Stimulated activated CD8-positive, alpha-beta memory T cell treated with anti-CD3 and anti-CD28 coated beads, Interleukin-4, amount 100 ng/mL, for 24 hours (primary cell): ENCODE data around the gene FBXL12.
"Not testable (repeated sequence)": the region's sequence is repeated elsewhere in the genome, so short reads cannot be mapped to it uniquely, and the experiment has no call there.

Experiments
- DNase-seq: peaks from one replicate; pipeline ENCODE4 v3.0.0-alpha.2; 2020; ENCODE audit warnings: low read depth

The FBXL12 gene

GRCh38 chr19:9818734-9819595, at the start of gene FBXL12:
Gene FBXL12, minus strand, starts transcription at chr19:9819079. Its CDS starts 266 bp downstream, at chr19:9818813.
- peak; percentile 100 for DNase-seq

- no peak for DNase-seq
Measured at GRCh38 chr19:9865732-9866501, 47.0 kb upstream of the FBXL12 start.

- no peak for DNase-seq
Measured at GRCh38 chr19:9863759-9864158, 44.9 kb upstream of the FBXL12 start.

- no peak for DNase-seq
Measured at GRCh38 chr19:9862938-9863337, 44.1 kb upstream of the FBXL12 start.

GRCh38 chr19:9861503-9861902, 42.6 kb upstream of the FBXL12 start:
- no peak for DNase-seq

GRCh38 chr19:9860407-9860806, 41.5 kb upstream of the FBXL12 start:
- DNase-seq, result no peak

GRCh38 chr19:9858766-9859165, 39.9 kb upstream of the FBXL12 start:
- no peak for DNase-seq

- DNase-seq, result no peak
Measured at GRCh38 chr19:9857920-9858746, 39.3 kb upstream of the FBXL12 start.

- no peak for DNase-seq
Measured at GRCh38 chr19:9857076-9857721, 38.3 kb upstream of the FBXL12 start.

- no peak for DNase-seq
Measured at GRCh38 chr19:9856609-9857008, 37.7 kb upstream of the FBXL12 start.

GRCh38 chr19:9854282-9854846, 35.5 kb upstream of the FBXL12 start:
- no peak for DNase-seq

- DNase-seq, result no peak
Measured at GRCh38 chr19:9850235-9850959, 31.5 kb upstream of the FBXL12 start.

GRCh38 chr19:9849791-9850190, 30.9 kb upstream of the FBXL12 start:
- no peak for DNase-seq

GRCh38 chr19:9848762-9849161, 29.9 kb upstream of the FBXL12 start:
- no peak for DNase-seq

- DNase-seq, result no peak
Measured at GRCh38 chr19:9848060-9848459, 29.2 kb upstream of the FBXL12 start.

GRCh38 chr19:9847087-9847671, 28.3 kb upstream of the FBXL12 start:
- DNase-seq, result peak; percentile 58

- not testable (repeated sequence) for DNase-seq
Measured at GRCh38 chr19:9843626-9844273, 24.9 kb upstream of the FBXL12 start.

GRCh38 chr19:9842834-9843625, 24.2 kb upstream of the FBXL12 start:
- no peak for DNase-seq

GRCh38 chr19:9839415-9839814, 20.5 kb upstream of the FBXL12 start:
- DNase-seq, result no peak
